ENCODE measurements around the gene CKAP2L.

Gene CKAP2L

DNA sequence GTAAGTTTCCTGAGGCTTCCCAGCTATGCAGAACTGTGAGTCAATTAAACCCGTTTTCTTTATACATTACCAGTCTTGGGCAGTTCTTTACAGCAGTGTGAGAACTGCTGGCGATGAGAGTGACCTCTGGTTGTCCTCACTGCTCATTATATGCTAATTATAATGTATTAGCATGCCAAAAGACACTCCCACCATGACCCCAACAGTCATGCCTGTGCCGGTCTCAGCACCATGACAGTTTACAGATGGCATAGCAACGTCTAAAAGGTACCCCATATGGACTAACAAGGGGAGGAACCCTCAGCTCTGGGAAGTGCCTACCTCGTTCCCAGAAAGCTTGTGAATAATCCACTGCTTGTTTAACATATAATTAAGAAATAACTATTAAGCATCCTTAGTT, 28.0 kb upstream of the CKAP2L start:
- no peak for DNase-seq (ENCODE audit: low read depth)

DNA sequence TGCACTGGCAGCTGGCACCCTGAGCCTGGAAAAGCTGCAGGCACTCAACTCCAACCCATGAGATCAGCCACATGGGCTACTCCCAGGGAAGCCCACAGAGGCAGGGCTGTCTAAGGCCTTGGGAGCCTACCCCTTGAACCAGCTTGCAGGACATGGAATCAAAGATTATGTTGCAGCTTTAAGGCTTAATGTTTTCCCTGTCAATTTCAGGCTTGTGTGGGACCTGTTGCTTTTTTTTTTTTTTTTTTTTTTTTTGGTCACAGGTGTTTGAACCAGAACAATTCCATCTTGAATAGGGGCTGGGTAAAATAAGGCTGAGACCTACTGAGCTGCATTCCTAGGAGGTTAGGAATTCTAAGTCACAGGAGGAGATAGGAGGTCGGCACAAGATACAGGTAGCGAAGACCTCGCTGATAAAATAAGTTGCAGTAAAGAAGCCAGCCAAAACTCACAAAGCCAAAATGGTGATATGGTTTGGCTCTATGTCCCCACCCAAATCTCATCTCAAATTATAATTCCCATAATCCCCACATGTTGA, 27.4 kb upstream of the CKAP2L start:
- DNase-seq (ENCODE audit: low read depth) = no peak

DNA sequence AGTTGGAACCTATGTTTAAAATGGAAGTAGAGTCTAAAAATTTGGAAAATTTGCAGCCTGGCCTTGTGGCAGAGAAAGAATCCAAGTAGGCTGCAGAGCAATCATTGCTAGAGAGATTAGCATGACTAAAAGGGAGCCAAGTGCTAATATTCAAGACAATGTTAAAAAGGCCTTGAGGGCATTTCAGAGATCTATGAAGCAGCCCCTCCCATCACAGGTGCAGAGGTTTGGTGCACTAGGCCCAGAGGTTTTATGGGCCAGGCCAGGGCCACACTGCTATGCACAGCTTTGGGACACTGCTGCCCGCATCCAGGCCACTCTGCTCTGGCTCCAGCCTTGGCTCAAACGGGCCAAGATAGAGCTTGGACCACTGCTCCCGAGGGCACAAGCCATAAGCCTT, 26.6 kb upstream of the CKAP2L start:
- DNase-seq (ENCODE audit: low read depth) = no peak

DNA sequence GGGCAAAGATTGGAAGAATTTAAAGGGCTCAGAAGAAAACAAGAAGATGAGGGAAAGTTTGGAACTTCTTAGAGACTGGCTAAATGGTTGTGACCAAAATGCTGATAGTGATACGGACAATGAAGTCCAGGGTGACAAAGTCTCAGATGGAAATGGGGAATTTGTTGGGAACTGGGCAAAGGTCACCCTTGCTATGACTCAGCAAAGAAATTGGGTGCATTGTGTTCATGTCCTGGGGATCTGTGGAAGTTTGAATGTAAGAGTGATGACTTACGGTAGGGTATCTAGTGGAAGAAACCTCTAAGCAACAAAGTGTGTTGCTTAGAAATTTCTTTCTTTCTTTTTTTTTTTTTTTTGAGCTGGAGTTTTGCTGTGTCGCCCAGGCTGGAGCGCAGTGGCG, 25.9 kb upstream of the CKAP2L start:
- DNase-seq (ENCODE audit: low read depth) = no peak

DNA sequence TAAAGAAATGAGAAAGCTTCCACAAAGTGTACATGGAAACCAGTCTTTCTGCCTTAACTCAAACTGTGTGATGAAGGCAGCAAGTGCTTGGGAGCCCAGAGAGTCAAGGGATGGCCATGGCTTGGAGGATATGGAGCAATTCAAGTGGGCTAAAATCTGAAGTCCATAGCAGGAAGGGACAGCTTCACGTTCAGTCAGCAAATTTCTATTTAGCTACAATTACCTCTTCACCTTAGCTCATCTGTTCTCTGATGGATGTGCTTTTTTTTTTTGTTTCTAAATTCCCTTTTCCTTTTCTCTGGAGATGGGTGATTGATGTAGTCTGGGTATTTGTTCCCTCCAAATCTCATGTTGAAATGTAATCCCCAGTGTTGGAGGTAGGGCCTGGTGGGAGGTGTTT, 24.8 kb upstream of the CKAP2L start:
- DNase-seq (ENCODE audit: low read depth) = no peak

DNA sequence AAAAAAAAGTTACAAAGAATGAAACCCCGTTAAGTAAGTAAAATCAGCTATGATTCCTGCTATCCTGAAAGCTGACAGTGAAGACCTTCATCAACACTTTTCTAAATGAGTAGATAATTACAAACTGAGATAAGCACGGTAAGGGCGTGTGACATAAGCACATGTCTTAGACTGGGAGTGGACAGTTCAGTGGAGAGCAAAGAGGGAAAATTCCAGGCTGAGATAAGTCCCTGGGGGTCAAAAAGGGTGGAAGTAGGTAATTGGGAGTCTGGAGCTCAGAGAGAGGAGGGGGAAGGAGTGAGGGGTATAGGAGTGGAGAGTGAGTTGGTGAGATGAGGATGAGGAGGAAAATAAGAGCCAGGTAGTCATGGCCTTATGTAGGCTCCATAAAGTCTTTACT, 24.2 kb upstream of the CKAP2L start:
- DNase-seq (ENCODE audit: low read depth) = no peak

DNA sequence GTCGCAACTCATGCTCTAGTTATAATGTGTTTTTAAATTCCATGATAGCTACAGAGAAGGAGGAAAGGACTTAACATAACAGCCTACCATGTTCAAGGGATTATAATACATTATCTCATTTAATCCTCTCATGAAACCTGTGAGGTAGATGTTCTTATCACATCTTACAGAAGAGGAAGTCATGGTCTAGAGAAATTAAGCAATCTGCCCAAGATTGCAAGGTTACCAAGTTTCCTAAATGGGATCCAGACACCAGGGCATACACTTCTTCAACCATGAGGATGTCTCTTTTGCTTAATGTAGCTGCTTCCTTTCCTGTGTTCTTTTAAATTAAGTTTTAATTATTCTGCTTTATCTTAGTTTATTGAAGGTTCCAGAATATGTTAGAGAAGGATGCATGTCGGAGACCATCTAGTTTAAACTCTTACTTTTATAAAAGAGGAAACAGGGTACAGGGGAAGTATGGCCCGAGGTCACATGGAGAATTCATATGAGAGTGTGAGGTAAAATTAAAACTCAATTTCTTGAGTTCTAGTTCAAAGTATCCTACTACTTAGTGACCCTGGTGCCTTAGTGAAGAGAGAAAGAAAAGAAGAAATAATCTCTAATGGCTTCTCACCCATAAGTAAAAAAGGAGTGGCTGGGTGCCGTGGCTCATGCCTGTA, 23.5 kb upstream of the CKAP2L start:
- no peak for DNase-seq (ENCODE audit: low read depth)

DNA sequence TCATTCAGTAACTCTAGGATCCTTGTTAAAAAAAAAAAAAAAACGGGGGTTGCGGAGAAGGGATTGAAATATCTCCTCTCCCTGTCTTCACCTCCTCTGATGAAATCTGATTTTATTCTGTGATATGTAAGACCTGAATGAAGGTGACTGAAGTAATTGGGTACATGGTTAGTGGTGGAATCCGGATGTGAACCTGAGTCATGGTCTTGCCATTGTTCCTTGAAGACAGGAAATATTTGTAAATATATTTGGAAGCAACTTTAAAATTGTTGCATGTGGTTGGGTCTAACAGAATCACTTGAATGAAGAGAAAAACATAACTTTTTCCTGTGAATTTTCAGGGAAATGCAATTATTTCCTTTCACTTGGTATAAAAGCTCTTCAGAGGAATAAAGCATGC, 22.9 kb upstream of the CKAP2L start:
- DNase-seq (ENCODE audit: low read depth) = no peak

DNA sequence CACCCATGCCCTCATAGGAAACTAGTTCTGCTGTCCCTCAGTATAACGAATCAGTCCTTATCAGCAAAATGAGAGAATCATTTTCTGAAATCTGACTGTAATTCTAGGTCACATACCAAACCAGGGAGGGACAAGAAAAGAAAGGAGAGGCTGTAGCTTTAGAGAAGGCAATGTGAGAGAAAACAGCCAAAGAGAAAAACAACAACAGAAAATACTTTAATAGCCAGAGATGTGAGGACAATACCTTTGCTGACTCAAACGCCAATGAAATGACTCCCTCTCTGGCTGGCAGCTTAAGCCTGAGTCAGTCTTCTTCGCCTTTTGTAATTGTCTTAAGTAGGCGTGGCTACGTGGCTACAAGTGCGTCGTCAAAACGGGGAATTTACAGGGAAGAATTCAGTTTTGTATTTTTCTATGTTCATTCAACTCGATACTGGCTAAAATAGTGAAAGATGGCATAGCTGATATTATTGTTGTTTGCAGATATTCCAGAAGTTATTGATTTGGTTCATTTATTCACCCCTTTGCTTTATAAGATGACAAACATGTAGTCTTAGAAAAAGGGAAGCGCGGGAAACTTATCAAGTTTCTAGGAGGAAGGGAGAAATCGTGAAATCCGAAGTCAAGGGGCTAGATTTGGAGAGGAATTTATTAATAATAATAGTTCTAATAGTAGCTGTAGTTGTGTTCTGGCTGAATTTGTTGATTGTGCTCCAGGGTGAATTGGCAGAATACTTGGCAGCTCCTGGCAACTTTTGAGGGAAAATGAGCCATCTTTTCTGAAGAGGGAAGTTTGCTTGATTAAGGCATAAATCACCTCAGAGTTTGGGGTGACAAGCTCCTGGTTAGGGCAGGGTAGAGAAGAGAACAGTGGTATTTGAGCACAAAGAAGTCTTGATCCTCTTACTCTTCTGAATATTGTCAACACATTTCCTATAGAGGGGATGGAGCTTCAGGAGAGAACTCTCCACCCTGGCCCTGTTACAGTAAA, 20.1 kb upstream of the CKAP2L start, which contains the start of gene IL1A:
IL1A (minus strand) TSS at position 295 of the 991 bp plus-strand sequence. CDS start 723 bp downstream, outside the sequence.
- peak; percentile 80 for DNase-seq (ENCODE audit: low read depth)

DNA sequence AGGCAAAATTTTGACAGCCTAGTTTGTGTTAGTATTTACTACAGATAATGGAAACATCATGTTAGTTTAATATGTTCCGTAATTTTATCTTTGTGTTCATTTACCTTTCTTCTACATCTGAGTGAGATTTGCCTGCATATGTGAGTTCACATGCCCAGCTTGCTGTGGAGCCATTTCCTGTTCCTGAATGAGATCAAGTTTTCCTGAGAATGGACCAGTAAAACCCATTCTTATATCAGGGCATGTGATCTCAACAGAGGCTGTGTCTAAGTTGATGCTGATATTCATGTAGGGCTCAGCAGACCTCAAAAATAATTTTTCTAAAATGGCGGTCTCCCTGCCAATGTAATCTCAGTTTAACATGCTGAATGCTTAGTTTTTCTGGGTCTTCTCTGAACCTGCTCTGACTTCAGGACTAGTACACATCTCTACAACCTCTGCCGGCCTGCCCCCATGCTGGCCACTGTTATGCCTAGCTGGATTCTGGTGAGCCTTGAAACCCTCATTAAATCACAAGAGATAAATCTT, 18.8 kb upstream of the CKAP2L start:
- DNase-seq (ENCODE audit: low read depth) = no peak

DNA sequence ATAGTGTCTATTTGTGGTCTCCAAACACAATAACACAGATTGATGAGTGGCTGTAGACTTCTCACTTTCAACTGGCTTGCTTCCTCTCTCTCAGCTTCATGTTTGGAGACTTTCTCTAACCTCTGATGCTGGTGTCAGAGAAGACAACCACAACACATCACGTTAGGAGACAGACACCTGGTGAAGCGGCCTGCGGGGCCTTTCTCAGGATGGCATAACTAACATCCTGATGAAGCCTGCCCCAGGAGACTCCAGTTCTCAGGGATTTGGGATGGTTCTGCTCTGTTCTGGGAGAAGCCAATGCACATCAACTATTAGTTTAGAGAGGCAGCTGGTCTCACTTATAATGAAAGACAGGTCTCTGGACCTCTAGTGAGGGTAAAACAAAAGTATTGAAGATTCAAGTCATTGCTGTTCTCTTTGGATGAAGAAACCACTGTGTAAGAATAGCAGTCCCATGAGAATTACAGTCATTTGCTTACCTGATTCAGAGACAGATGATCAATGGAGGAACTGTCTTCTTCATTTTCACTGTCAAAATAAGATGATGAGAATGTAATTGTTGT, 17.9 kb upstream of the CKAP2L start:
- no peak for DNase-seq (ENCODE audit: low read depth)

DNA sequence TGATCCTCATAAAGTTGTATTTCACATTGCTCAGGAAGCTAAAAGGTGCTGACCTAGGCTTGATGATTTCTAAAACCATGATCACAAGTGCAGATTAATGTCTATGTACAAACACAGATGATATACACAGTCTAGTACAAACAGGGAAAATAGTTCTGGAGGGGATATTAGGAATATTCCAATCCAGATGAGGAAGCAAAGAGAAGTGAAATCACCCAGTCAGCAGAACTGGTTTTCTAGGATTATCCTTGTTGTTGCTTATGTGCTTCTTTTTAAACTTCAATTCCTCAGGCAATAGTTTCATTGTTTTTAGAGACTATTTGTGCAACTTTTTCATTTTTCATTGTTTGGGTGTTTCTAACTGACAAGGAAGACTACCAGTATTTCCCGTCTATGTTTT, 15.2 kb upstream of the CKAP2L start:
- no peak for DNase-seq (ENCODE audit: low read depth)

DNA sequence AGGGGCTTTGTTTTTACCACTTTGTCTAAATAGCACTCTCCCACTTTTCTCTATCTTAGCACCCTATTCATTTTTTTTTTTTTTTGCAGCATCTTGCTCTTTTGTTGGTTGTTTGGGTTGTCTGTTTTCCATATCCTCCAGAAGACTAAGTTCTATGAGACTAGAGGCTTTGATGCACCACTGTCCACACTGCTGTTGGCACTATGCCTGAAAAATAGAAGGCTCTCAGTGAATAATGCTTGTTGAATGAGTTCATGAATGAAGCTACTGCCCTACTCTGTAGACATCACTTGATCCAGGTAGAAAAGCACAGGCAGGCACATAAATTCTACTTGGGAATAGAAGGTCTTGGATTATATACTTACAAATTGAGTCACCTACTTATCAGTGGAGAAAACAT, 12.6 kb upstream of the CKAP2L start:
- no peak for DNase-seq (ENCODE audit: low read depth)

DNA sequence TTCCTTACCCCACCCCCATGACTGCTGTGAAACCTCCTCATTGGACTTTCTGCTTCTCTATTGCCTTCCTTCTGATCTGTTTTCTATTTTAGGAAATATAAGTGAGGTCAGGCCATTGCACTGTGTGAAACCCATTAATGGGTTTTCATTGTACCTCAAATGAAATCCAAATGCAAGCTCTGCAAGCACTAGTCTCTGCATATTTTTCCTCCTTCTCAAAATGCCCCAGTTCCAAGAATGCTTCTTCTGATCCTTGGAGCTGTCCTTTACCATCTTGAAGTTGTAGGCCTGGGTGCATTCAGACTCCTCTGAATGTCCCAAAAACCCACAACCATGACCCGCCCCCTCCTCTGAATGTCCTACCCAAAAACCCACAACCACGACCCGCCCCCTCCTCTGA, 11.7 kb upstream of the CKAP2L start:
- no peak for DNase-seq (ENCODE audit: low read depth)

DNA sequence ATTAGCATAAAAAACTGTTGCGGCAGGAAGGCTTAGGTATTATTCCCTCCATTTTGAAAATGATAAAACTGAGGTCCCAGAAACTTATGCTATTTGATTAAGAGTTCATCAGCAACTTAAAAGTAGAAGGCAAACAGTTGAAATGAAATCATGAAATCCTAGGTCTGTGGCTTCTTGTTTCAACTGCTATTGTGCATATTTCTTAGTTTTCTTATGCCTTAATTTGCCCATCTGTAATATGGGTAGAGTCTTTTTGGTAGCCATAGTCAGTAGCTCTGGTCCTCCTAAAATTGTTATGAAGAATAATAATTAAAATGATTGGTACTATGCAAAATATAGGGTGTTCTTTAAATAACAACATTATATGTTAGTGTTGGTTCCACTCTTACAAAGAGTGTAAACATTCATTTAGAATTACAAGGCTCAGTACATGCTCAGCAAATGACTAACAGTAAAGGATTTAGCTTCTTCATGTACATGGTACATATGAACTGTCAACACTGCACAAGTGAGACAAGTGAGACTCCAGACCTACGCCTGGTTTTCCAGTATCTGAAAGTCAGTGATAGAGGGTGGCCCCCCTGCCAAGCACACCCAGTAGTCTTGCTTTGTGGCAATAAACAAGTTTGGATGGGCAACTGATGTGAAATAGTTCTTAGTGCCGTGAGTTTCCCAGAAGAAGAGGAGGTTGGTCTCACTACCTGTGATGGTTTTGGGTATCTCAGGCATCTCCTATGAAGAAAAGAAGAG, 10.3 kb upstream of the CKAP2L start:
- no peak for DNase-seq (ENCODE audit: low read depth)

DNA sequence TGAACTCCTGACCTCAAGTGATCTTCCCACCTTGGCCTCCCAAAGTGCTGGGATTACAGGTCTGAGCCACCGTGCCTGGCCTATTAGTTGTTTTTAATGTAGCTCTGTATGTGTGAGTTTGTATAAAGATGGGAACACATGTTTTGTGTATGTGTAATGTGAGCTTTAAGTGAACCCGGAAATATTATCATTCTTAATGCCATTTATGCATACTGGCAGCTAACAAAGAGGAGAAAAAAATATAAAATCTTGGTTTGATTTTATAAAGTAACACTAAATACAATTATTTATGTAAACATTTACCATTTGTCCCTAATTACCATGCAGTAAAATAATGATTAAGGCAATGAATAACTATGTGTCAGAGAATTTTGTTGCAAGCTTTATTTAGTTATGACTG, 9.1 kb upstream of the CKAP2L start:
- no peak for DNase-seq (ENCODE audit: low read depth)

DNA sequence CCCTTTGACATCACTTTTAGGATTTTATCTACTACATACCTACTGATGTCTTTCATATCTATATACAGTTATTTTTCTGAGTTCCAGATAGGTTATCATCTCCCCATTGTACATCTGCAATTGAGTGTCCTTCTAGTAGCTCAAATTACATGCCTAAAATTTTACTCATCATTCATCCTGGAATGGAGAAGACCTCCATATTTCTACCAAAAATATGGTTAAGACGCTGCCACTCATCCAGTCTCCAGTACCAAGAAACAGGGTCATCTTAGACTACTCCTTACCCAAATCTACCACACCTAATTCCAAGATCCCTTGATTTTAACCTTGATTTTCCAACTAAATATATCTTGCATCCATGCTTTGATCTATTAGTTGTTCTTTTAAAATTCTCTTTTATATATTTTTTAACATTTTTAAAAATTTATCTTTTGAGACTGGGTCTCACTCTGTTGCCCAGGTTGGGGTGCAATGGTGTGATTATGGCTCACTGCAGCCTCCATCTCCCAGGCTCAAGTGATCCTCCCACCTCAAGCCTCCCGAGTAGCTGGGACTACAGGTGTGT, 8.6 kb upstream of the CKAP2L start:
- no peak for DNase-seq (ENCODE audit: low read depth)

DNA sequence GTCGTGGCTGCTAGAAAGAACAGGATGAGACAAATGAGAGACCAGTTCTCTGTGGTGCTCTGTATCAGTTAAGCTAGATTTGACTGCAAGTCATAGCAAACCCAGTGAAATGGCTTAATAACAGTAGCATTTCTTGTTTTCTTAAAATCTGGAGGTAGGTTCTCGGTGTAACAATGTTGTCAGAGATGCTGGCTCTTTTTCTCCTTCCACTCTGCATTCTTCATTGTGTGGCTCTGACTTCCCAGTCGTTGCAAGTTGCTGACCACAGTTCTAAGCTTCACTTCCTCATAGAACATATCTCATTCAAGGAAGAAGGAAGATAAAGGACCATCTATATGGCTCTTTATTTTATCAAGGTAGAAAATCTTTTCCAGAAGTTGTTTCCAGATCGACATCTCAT, 7.9 kb upstream of the CKAP2L start:
- DNase-seq (ENCODE audit: low read depth) = no peak

DNA sequence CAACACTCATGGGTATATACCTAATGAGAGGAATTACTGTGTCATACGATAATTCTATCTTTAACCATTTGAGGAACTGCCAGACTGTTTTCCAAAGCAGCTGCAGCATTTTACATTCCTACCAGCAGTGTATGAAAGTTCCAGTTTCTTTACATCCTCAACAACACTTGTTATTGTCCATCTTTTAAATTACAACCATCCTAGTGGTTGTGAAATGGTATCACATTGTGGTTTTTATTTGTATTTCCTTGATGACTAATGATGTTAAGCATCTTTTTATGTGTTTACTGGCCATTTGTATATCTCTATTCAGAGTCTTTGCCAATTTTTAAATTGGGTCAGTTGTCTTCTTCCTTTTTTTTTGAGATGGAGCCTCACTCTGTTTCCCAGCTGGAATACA, 4.0 kb upstream of the CKAP2L start:
- DNase-seq (ENCODE audit: low read depth) = peak; percentile 78

DNA sequence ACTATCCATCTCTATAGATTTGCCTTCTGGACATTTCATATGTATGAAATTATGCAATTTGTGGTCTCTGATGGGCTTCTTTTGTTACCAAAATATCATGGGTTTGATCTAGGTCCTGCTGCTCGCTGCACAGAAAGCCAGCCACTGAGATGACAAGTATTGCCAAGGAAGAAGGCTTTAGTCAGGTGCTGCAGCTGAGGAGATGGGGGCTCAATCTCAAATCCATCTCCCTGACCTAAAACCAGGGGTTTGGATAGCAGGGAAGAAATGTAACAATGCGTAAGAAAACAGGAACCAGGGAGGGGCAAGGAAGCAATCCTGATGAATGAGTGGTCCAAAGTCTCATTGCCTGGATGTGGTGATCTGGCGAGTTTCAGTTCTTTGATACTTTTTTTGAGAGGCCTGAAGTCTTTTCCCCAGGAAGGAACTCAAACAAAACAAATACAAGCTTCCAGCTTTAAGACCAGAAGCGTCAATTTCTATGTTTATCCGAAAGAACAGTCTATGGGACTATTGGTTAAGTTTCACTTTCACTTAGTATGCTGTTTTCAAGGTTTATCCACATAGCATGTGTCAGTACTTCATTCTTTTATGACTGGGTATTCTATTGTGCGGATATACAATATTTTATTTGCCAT, 3.4 kb upstream of the CKAP2L start:
- no peak for DNase-seq (ENCODE audit: low read depth)

DNA sequence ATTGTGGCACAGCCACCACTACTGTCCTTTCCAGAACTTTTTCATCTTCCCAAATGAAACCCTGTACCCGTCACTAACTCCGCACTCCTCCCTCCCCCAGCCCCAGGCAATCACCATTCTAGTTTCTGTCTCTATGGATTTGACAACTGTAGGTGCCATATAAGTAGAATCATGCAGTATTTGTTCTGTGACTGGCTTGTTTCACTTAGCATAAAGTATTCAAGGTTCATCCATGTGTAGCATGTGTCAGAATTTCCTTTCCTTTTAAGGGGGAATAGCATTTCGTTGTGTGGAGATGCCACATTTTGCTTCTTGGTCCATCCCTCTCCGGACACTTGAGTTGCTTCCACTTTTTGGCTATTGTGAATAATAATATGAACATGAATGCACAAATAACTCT, 842 bp upstream of the CKAP2L start:
- DNase-seq (ENCODE audit: low read depth) = no peak
